HG03196 (cell line): ENCODE results near the gene SLC24A3.
"Not testable (repeated sequence)": the region's sequence is repeated elsewhere in the genome, so short reads cannot be mapped to it uniquely, and the experiment has no call there.

Source experiments
- ATAC-seq: cut with Tn5 transposase; IDR thresholded peaks from one replicate; pipeline ENCODE4 v1.9.1; 2021; ENCODE audit not compliant: unreplicated experiment

Gene SLC24A3

GRCh38 chr20:19616081-19616480 lies 403.6 kb downstream of the SLC24A3 start:
- no peak for ATAC-seq

- ATAC-seq = no peak
Measured at GRCh38 chr20:19616620-19617019, 404.2 kb downstream of the SLC24A3 start.

- ATAC-seq = no peak
Measured at GRCh38 chr20:19617256-19617655, 404.8 kb downstream of the SLC24A3 start.

GRCh38 chr20:19618711-19619110 lies 406.3 kb downstream of the SLC24A3 start:
- no peak for ATAC-seq

- no peak for ATAC-seq
Measured at GRCh38 chr20:19619904-19620430, 407.5 kb downstream of the SLC24A3 start.

- ATAC-seq = no peak
Measured at GRCh38 chr20:19620446-19620845, 408.0 kb downstream of the SLC24A3 start.

- no peak for ATAC-seq
Measured at GRCh38 chr20:19621072-19621471, 408.6 kb downstream of the SLC24A3 start.

- ATAC-seq = no peak
Measured at GRCh38 chr20:19624221-19624965, 412.0 kb downstream of the SLC24A3 start.

- ATAC-seq = no peak
Measured at GRCh38 chr20:19625426-19625825, 413.0 kb downstream of the SLC24A3 start.

GRCh38 chr20:19626896-19627295 lies 414.5 kb downstream of the SLC24A3 start:
- no peak for ATAC-seq

- ATAC-seq = no peak
Measured at GRCh38 chr20:19628570-19629134, 416.2 kb downstream of the SLC24A3 start.

GRCh38 chr20:19631410-19631809 lies 419.0 kb downstream of the SLC24A3 start:
- no peak for ATAC-seq

GRCh38 chr20:19633985-19634384 lies 421.5 kb downstream of the SLC24A3 start:
- no peak for ATAC-seq

- ATAC-seq = not testable (repeated sequence)
Measured at GRCh38 chr20:19639471-19640045, 427.1 kb downstream of the SLC24A3 start.

- no peak for ATAC-seq
Measured at GRCh38 chr20:19642860-19643259, 430.4 kb downstream of the SLC24A3 start.

GRCh38 chr20:19644085-19644484 lies 431.6 kb downstream of the SLC24A3 start:
- no peak for ATAC-seq

GRCh38 chr20:19646963-19647362 lies 434.5 kb downstream of the SLC24A3 start:
- no peak for ATAC-seq

GRCh38 chr20:19648024-19648423 lies 435.6 kb downstream of the SLC24A3 start:
- ATAC-seq = no peak

- no peak for ATAC-seq
Measured at GRCh38 chr20:19649041-19649440, 436.6 kb downstream of the SLC24A3 start.

- ATAC-seq = no peak
Measured at GRCh38 chr20:19652591-19653026, 440.2 kb downstream of the SLC24A3 start.

- no peak for ATAC-seq
Measured at GRCh38 chr20:19653327-19653726, 440.9 kb downstream of the SLC24A3 start.

- no peak for ATAC-seq
Measured at GRCh38 chr20:19654921-19655320, 442.5 kb downstream of the SLC24A3 start.
